ENCODE data around the gene RNF112.

- TF ChIP-seq POLR2A (IDR thresholded peaks at IDR 0.05) (no peak), CTCF (IDR thresholded peaks at IDR 0.05) (no peak), POLR2AphosphoS5 (IDR thresholded peaks at IDR 0.05) (no peak)
These were observed 41.1 kb upstream of the RNF112 start for GRCh38 chr17:19369846-19370492.
